OCI-LY3 (cell line): Measurements from ENCODE around the gene SLC22A8.
"Not testable (repeated sequence)": the region's sequence is repeated elsewhere in the genome, so short reads cannot be mapped to it uniquely, and the experiment has no call there.

Experiments
- EZH2phosphoT487 ChIP-seq: fragments of 200-600 bp; shearing (Covaris generic); IDR thresholded peaks from 2 replicates; pipeline ENCODE4 v1.6.1; 2018; ENCODE audit warnings: antibody characterized with exemption, mixed run types, low read depth
- TF ChIP-seq, protein P1 (sequence below): fragments of 200-600, 300-600 bp; sonication (generic); IDR thresholded peaks from 2 replicates; pipeline ENCODE4 v1.5.1; 2014; ENCODE audit warnings: antibody characterized with exemption, low read length, low read depth

- TF ChIP-seq, protein P1, sequence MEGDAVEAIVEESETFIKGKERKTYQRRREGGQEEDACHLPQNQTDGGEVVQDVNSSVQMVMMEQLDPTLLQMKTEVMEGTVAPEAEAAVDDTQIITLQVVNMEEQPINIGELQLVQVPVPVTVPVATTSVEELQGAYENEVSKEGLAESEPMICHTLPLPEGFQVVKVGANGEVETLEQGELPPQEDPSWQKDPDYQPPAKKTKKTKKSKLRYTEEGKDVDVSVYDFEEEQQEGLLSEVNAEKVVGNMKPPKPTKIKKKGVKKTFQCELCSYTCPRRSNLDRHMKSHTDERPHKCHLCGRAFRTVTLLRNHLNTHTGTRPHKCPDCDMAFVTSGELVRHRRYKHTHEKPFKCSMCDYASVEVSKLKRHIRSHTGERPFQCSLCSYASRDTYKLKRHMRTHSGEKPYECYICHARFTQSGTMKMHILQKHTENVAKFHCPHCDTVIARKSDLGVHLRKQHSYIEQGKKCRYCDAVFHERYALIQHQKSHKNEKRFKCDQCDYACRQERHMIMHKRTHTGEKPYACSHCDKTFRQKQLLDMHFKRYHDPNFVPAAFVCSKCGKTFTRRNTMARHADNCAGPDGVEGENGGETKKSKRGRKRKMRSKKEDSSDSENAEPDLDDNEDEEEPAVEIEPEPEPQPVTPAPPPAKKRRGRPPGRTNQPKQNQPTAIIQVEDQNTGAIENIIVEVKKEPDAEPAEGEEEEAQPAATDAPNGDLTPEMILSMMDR, result not testable (repeated sequence)
- not testable (repeated sequence) for TF ChIP-seq EZH2phosphoT487
Measured at GRCh38 chr11:63046203-63046602, 30.6 kb upstream of the SLC22A8 start.
